HG02943 (cell line): ENCODE measurements around the gene STC2.
"Not testable (repeated sequence)": the region's sequence is repeated elsewhere in the genome, so short reads cannot be mapped to it uniquely, and the experiment has no call there.

ENCODE experiments used
- ATAC-seq: cut with Tn5 transposase; IDR thresholded peaks from one replicate; pipeline ENCODE4 v1.9.1; 2021; ENCODE audit warnings: mild to moderate bottlenecking, low read depth, moderate library complexity; ENCODE audit not compliant: unreplicated experiment

STC2 gene

GRCh38 chr5:173296737-173297676 lies 31.2 kb downstream of the STC2 start:
- ATAC-seq: no peak

GRCh38 chr5:173295796-173296195 lies 32.4 kb downstream of the STC2 start:
- ATAC-seq: no peak

GRCh38 chr5:173294673-173295320 lies 33.4 kb downstream of the STC2 start:
- ATAC-seq: no peak

GRCh38 chr5:173293817-173294672 lies 34.2 kb downstream of the STC2 start:
- peak; percentile 71 for ATAC-seq

GRCh38 chr5:173291722-173292658 lies 36.2 kb downstream of the STC2 start:
- ATAC-seq: no peak

GRCh38 chr5:173290477-173291131 lies 37.6 kb downstream of the STC2 start:
- no peak for ATAC-seq

- no peak for ATAC-seq
Observed at GRCh38 chr5:173289372-173289771, 38.8 kb downstream of the STC2 start.

- no peak for ATAC-seq
Observed at GRCh38 chr5:173288632-173289031, 39.6 kb downstream of the STC2 start.

- no peak for ATAC-seq
Observed at GRCh38 chr5:173287086-173287485, 41.1 kb downstream of the STC2 start.

- ATAC-seq: not testable (repeated sequence)
Observed at GRCh38 chr5:173284343-173284958, 43.8 kb downstream of the STC2 start.

- peak; percentile 89 for ATAC-seq
Observed at GRCh38 chr5:173283318-173284288, 44.6 kb downstream of the STC2 start.

- ATAC-seq: no peak
Observed at GRCh38 chr5:173282916-173283315, 45.3 kb downstream of the STC2 start.

- no peak for ATAC-seq
Observed at GRCh38 chr5:173281910-173282309, 46.3 kb downstream of the STC2 start.

- ATAC-seq: no peak
Observed at GRCh38 chr5:173279166-173279565, 49.0 kb downstream of the STC2 start.

GRCh38 chr5:173278641-173279040 lies 49.6 kb downstream of the STC2 start:
- ATAC-seq: no peak

- ATAC-seq: no peak
Observed at GRCh38 chr5:173278172-173278571, 50.0 kb downstream of the STC2 start.

- no peak for ATAC-seq
Observed at GRCh38 chr5:173274771-173275170, 53.4 kb downstream of the STC2 start.

- ATAC-seq: no peak
Observed at GRCh38 chr5:173271419-173271818, 56.8 kb downstream of the STC2 start.
